HG03565 (cell line): ENCODE measurements around the gene KRT78.
"Not testable (repeated sequence)": the region's sequence is repeated elsewhere in the genome, so short reads cannot be mapped to it uniquely, and the experiment has no call there.

ENCODE experiments used
- ATAC-seq: cut with Tn5 transposase; IDR thresholded peaks from one replicate; pipeline ENCODE4 v1.9.1; 2021; ENCODE audit warnings: mild to moderate bottlenecking, moderate library complexity; ENCODE audit not compliant: unreplicated experiment

KRT78 gene

GRCh38 chr12:52848661-52849255 is at the start of gene KRT78:
KRT78 (minus strand) TSS chr12:52848994; CDS start chr12:52848930, 64 bp downstream.
- no peak for ATAC-seq

GRCh38 chr12:52896190-52897100 is 47.7 kb upstream of the KRT78 start:
- ATAC-seq = no peak

- no peak for ATAC-seq
Measured at GRCh38 chr12:52895726-52896189, 47.0 kb upstream of the KRT78 start.

GRCh38 chr12:52892974-52893373 is 44.2 kb upstream of the KRT78 start:
- no peak for ATAC-seq

- ATAC-seq = no peak
Measured at GRCh38 chr12:52892207-52892852, 43.5 kb upstream of the KRT78 start.

- no peak for ATAC-seq
Measured at GRCh38 chr12:52891044-52891443, 42.2 kb upstream of the KRT78 start.

- no peak for ATAC-seq
Measured at GRCh38 chr12:52890417-52890816, 41.6 kb upstream of the KRT78 start.

- no peak for ATAC-seq
Measured at GRCh38 chr12:52884526-52885293, 35.9 kb upstream of the KRT78 start.

- not testable (repeated sequence) for ATAC-seq
Measured at GRCh38 chr12:52880499-52880898, 31.7 kb upstream of the KRT78 start.

GRCh38 chr12:52879394-52880351 is 30.9 kb upstream of the KRT78 start:
- ATAC-seq = no peak

GRCh38 chr12:52878507-52879393 is 30.0 kb upstream of the KRT78 start:
- no peak for ATAC-seq

- ATAC-seq = no peak
Measured at GRCh38 chr12:52877242-52877641, 28.4 kb upstream of the KRT78 start.

- no peak for ATAC-seq
Measured at GRCh38 chr12:52876372-52876771, 27.6 kb upstream of the KRT78 start.

- ATAC-seq = no peak
Measured at GRCh38 chr12:52874573-52875435, 26.0 kb upstream of the KRT78 start.

- ATAC-seq = no peak
Measured at GRCh38 chr12:52873832-52874572, 25.2 kb upstream of the KRT78 start.

GRCh38 chr12:52873513-52873831 is 24.7 kb upstream of the KRT78 start:
- ATAC-seq = no peak

- no peak for ATAC-seq
Measured at GRCh38 chr12:52872644-52873389, 24.0 kb upstream of the KRT78 start.
